HUES48 (cell line): Measurements from ENCODE around the gene TMC6.

ENCODE experiments used
- H3K27ac ChIP-seq: one replicate; pipeline ENCODE4 v1.7.0; 2013; ENCODE audit warnings: low read depth, low read length, inconsistent platforms
- H3K27me3 ChIP-seq: 2 replicates; pipeline ENCODE4 v1.6.1; 2013; ENCODE audit warnings: mild to moderate bottlenecking, low read length; ENCODE audit not compliant: control insufficient read depth, insufficient read depth
- H3K36me3 ChIP-seq: 2 replicates; pipeline ENCODE4 v1.6.1; 2013; ENCODE audit warnings: low read length; ENCODE audit not compliant: control insufficient read depth, insufficient read depth
- H3K4me1 ChIP-seq: 2 replicates; pipeline ENCODE4 v1.6.1; 2013; ENCODE audit warnings: mild to moderate bottlenecking, low read length; ENCODE audit not compliant: control insufficient read depth, insufficient read depth
- H3K4me3 ChIP-seq: 2 replicates; pipeline ENCODE4 v1.5.1; 2013; ENCODE audit warnings: mild to moderate bottlenecking, low read depth, low read length
- H3K9ac ChIP-seq: 2 replicates; pipeline ENCODE4 v1.6.1; 2013; ENCODE audit warnings: mild to moderate bottlenecking, low read depth, low read length, moderate library complexity
- H3K9me3 ChIP-seq: 2 replicates; pipeline ENCODE4 v1.6.1; 2013; ENCODE audit warnings: low read length; ENCODE audit not compliant: control insufficient read depth, insufficient read depth

TMC6 gene

DNA sequence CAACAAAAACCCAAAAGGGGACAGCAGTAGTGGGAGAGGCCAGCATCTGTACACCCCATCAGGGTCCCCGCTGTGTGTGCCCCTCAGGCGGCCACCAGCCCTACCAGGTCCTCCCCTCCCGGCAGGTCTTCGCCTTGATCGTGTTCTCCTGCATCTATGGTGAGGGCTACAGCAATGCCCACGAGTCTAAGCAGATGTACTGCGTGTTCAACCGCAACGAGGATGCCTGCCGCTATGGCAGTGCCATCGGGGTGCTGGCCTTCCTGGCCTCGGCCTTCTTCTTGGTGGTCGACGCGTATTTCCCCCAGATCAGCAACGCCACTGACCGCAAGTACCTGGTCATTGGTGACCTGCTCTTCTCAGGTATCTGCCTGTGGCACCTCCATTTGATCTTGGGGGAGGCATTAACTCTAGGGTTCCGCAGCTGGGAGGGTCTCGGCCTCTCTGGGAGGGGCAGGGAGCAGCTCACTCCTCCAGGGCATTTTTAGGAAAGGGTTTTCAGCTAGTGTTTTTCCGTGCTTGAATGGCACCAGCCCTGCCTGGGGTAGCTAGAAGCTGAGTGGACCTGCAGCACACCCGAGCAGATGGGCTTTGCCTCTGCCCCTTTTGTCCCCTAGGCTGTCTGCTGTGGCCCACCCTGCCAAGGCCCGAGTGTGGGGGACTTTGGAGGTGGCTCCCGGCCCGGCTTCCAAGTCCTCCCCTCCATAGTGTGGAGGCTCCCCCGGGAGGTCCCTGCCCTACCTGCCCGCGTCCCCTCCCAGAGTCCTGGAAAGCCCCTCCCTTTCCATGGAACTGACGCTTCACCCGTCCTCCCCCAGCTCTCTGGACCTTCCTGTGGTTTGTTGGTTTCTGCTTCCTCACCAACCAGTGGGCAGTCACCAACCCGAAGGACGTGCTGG lies 42.4 kb upstream of the TMC6 start:
- peaks cover 15% of the 10 kb centered on the region for H3K4me1 ChIP-seq
- no peak overlapping the region for H3K4me3 ChIP-seq
- no peak overlapping the region for H3K9ac ChIP-seq
- peaks cover 36% of the 10 kb centered on the region for H3K36me3 ChIP-seq
- H3K9me3 ChIP-seq: no peaks in the 10 kb centered on the region
- H3K27me3 ChIP-seq: no peaks in the 10 kb centered on the region
- H3K27ac ChIP-seq: peak overlapping the region; percentile 5

DNA sequence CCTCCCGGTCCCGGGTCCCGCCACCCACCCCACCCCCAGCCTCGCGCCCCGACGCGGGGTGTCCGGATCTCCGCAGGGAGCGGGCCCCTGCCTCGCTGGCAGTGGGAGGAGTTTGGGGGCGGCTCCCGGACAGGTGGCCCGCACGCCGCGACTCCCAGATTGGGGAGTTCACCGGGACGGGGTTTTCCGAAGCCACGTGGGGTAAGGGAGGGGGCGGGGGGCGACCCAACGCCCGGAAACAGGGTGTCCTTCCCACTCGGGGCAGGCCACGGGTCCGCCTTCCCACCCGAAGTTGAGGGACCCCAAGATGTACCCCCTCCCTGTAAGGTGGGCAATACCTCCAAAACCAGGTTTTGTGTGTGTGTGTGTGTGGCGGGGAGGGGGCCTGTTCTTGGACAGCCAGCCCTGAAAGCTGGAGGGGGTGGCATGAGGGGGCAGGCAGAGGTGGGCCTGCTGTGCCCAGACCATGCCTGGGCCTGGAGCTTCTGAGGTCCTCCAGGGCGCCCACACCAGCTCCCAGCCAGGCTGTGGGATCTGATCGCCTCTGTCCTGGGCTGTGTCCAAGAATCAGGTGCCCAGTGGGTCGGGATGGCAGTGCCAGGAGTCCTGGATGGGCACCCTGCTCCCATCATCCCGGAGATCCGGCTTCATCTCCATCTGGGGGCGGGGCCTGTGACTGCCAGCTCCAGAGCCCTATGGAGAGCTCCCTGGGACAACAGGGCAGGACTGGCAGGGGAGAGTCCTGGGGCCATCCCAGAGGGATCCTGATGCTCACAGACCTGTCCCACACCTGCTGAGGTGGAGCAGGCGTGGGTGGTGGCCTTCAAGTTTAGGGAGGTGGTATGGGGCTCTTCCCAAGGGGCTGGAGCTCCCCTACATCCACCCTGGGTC lies 40.6 kb upstream of the TMC6 start:
- Histone ChIP-seq H3K9me3 (no peaks in the 10 kb centered on the region), H3K27me3 (no peaks in the 10 kb centered on the region), H3K9ac (no peak overlapping the region), H3K4me3 (peak overlapping the region; percentile 66), H3K36me3 (peaks cover 19% of the 10 kb centered on the region), H3K4me1 (peaks cover 12% of the 10 kb centered on the region), H3K27ac (no peak overlapping the region)

DNA sequence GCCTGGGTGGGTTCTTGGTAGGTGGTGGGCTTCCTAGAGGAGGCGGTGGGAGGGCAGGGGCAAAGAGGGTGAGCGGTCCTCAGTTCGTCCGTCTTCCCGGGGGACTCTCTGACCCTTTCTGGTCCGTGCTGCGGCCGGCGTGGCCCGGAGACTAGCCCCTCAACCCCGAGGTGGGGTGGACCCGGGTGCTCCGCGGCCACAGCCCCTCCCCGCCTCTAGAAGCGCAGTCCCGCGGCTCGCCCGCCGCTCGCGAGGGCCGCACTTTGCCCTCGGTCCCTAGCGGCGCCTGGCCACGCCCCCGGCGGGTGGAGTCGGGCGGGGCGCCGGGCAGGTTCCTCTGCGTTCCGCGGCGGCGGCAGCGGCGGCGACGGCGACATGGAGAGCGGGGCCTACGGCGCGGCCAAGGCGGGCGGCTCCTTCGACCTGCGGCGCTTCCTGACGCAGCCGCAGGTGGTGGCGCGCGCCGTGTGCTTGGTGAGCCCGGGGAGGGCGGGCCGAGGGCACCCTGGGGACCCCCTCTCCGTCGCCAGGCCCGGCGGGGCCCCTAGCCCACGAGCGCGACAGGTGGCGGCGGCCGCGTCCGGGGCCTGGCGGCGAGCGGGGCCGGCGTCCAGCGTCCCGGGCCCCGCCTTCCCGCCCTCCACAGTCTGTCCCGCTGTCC lies 39.8 kb upstream of the TMC6 start, which contains the start of gene SYNGR2:
Gene SYNGR2 (plus strand): TSS at position 340 of the 661 bp plus-strand sequence. CDS start 36 bp downstream, at position 376.
- no peak within 1 kb of the TSS for H3K9ac ChIP-seq
- no peak within 1 kb of the TSS for H3K27ac ChIP-seq
- H3K36me3 ChIP-seq: peaks cover 11% of the 10 kb centered on the region; the same call in 1 of the 2 replicates
- H3K27me3 ChIP-seq: no peaks in the 10 kb centered on the region
- H3K9me3 ChIP-seq: no peaks in the 10 kb centered on the region
- H3K4me1 ChIP-seq: peaks cover 12% of the 10 kb centered on the region
- peak within 1 kb of the TSS; percentile 66 for H3K4me3 ChIP-seq

DNA sequence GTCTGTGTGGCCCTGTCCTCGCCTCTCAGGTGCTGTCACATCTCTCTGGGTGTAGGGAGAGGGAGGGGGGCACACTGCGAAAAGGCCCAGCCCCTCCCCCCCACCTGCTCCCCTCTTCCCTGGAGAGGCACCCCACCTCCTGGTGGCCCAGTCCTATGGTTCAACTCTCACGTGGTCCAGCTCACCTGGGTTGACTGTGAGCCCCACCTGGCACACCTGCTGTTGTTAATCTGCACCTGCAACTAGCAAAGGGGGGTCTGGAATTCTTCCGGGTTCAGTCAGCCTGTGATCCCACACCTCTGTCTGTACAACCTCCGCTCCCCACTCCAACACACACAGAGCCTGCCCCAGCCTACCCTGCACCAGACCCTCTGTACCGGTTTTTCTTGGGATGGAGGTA lies 37.9 kb upstream of the TMC6 start:
- Histone ChIP-seq H3K9me3 (no peaks in the 10 kb centered on the region), H3K27me3 (no peaks in the 10 kb centered on the region), H3K27ac (no peak overlapping the region), H3K9ac (no peak overlapping the region), H3K4me3 (no peak overlapping the region), H3K36me3 (0 out of 2 replicates have a peak, but pooled peaks cover 4% of the 10 kb centered on the region), H3K4me1 (no peaks in the 10 kb centered on the region)

DNA sequence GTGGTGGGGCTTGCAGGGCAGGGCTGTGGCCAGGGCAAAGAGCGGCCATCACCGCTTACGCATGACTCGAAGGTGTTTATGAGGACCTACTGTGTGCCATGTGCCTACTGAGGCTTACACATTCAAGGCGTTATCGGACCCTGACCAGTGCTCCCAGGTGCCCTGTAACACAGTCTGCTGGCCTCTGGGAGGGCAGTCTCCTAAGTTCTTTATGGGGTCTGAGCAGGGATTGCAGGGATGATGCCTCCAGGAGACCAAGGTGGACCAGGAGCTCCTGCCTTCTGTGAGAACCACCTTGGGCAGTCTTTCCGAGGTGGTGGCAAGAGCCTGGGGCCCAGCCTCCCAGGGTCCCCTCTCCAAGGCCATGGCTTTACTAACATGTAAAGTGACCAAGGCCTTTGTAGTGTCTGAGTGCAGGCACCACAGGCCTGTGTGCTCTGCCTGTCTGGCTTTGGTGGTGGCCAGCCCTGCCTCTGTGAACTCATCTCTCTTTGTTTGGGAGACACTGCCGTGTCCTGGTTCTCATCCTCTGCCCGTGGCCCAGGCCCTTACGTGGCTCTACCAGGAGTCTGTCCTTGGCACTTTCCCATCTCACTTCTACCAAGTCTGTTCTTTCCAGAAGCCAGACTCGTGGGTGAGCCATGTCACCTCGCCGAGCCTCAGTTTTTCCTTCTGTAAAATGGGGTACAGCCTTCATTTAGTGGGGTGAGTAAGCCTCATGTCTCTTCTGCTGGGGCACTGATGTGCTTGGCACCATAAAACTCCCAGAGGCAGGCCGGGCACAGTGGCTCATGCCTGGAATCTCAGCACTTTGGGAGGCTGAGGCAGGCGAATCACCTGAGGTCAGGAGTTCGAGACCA lies 36.4 kb upstream of the TMC6 start:
- no peak overlapping the region for H3K4me3 ChIP-seq
- no peaks in the 10 kb centered on the region for H3K27me3 ChIP-seq
- H3K9ac ChIP-seq: no peak overlapping the region
- H3K27ac ChIP-seq: no peak overlapping the region
- no peaks in the 10 kb centered on the region for H3K4me1 ChIP-seq
- no peaks in the 10 kb centered on the region for H3K9me3 ChIP-seq
- no peaks in the 10 kb centered on the region for H3K36me3 ChIP-seq

DNA sequence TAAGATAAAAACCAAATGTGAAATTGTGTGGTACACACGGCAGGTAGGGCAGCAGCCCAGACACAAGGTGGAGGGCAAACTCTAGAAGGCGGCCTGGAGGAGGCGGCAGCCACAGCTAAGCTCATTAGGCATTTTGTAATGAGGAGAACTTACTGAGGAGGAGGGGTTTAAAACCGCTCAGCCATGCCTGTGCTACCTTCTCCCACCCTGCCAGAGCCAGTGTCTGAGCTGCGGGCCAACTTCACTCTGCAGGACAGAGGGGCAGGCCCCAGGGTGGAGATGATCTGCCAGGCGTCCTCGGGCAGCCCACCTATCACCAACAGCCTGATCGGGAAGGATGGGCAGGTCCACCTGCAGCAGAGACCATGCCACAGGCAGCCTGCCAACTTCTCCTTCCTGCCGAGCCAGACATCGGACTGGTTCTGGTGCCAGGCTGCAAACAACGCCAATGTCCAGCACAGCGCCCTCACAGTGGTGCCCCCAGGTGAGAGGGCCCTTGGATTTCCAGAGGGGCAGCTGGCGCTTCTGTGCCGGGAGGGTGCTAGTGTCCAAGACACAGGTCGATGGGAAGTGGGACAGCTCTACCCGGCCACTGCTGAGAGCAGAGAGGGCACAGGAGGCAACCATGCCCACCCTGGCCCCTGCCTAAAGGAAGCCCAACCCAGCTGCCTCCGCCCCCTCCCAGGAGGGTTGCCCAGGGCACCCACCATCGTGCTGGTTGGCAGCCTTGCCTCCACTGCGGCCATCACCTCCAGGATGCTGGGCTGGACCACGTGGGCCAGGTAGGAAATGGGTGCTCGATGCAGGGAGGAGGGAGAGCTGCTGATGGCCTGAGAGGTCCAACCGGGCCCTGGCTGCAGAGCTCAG lies 35.6 kb upstream of the TMC6 start:
- no peak overlapping the region for H3K4me3 ChIP-seq
- H3K36me3 ChIP-seq: no peaks in the 10 kb centered on the region
- no peak overlapping the region for H3K9ac ChIP-seq
- no peak overlapping the region for H3K27ac ChIP-seq
- H3K4me1 ChIP-seq: no peaks in the 10 kb centered on the region
- H3K9me3 ChIP-seq: no peaks in the 10 kb centered on the region
- no peaks in the 10 kb centered on the region for H3K27me3 ChIP-seq

DNA sequence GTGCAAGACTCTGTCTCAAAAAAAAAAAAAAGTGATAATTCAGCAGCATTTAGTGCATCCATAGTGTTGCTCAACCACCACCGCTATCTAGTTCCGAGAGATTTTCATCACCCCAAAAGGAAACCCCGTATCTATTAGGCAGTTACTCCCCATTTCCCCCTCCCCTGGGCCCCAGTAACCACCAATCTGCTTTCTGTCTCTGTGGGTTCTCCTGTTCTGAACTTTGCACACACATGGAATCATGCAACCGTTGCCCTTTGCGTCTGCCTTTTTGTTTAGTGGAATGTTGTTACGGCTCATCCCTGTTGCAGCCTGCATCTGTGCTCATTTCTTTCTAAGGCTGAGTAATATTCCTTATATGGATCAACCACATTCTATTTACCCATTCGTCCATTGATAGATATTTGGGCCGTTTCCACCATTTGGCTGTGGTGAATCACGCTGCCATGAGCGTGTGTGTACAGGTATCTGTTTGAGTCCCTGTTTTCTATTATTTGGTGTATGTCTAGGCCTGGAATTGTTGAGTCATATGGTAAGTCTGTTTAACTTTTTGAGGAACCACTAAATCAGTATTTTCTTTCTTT lies 31.1 kb upstream of the TMC6 start:
- no peak overlapping the region for H3K9ac ChIP-seq
- H3K4me1 ChIP-seq: no peaks in the 10 kb centered on the region
- no peaks in the 10 kb centered on the region for H3K9me3 ChIP-seq
- H3K4me3 ChIP-seq: no peak overlapping the region
- no peaks in the 10 kb centered on the region for H3K36me3 ChIP-seq
- no peak overlapping the region for H3K27ac ChIP-seq
- H3K27me3 ChIP-seq: no peaks in the 10 kb centered on the region

DNA sequence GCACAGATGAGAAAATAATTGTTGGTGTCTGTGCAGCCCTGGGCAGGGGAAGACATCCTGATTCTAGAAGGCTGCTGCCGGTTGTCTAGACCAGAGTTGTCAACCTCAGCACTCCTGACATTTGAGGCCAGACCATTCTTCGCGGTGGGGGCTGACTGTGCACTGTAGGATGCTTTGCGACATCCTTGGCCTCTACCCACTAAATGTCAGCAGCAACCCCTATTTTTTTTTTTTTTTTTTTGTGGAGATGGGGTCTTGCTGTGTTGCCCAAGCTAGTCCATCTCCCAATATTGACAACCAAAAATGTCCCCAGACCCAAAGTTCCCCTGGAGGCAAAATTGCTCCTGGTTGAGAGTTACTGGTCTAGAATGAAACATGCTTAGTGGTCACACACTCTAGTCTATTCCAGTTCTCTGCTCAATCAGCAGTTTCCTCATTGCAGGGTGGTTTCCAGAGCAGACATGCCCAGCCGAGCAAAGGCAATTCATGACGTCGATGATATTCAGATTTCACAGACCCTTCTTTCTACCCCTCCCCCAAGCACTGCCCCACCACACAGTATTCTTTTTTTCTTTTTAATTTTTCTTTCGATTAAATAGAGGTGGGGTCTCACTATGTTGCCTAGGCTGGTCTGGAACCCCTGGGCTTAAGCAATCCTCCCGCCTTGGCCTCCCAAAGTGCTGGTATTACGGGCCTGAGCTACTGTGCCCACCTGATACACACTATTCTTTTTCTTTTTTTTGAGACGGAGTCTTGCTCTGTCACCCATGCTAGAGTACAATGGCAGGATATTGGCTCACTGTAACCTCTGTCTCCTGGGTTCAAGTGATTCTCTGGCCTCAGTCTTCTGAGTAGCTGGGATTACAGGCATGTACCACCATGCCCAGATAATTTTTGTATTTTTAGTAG lies 26.6 kb upstream of the TMC6 start:
- H3K4me3 ChIP-seq: no peak overlapping the region
- H3K27ac ChIP-seq: no peak overlapping the region
- H3K4me1 ChIP-seq: no peaks in the 10 kb centered on the region
- no peaks in the 10 kb centered on the region for H3K9me3 ChIP-seq
- H3K36me3 ChIP-seq: no peaks in the 10 kb centered on the region
- no peaks in the 10 kb centered on the region for H3K27me3 ChIP-seq
- no peak overlapping the region for H3K9ac ChIP-seq
